ENCODE measurements around the gene CGRRF1.

CGRRF1 gene

DNA sequence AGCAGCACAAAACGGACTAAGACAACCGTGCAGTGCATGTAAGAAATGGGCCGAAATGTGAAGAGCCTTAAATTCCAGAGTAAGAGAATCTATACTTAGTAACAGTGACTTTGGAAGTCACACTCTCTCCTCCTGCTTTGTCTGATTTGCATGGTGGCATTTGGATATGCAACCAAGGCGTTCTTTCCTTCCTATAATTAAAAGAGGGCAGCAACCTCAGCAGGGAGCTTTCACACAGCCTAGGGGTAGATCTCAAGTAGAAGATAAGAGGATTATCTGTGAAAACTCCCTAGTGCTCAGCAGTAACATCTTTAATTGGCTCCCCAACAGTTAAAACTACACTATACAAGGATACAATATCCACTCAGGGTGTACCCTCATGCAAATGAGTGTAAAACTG is 37.4 kb upstream of the CGRRF1 start:
- Histone ChIP-seq H3K4me2 (ENCODE audit: low read depth, low read length, poor library complexity, severe bottlenecking) (no peak overlapping the region), H3K9ac (ENCODE audit: low read length) (no peak overlapping the region), H3K27ac (ENCODE audit: low read depth, low read length) (no peak overlapping the region), H3K36me3 (ENCODE audit: low read length) (peaks cover 24% of the 10 kb centered on the region), H2AFZ (ENCODE audit: low read depth, low read length, severe bottlenecking) (no peak overlapping the region), H3K27me3 (ENCODE audit: low read length) (no peaks in the 10 kb centered on the region), H3F3A (ENCODE audit: insufficient read depth) (no peaks in the 10 kb centered on the region), H4K20me1 (ENCODE audit: low read depth, low read length) (no peaks in the 10 kb centered on the region), H3K4me3 (ENCODE audit: insufficient read depth, low read length, poor library complexity, severe bottlenecking) (no peak overlapping the region), H3K9me2 (replicated peaks; ENCODE audit: insufficient read depth, low read length) (no peaks in the 10 kb centered on the region), H3K79me2 (ENCODE audit: insufficient read depth, low read length) (no peaks in the 10 kb centered on the region), H3K9me3 (ENCODE audit: insufficient read depth, low read length) (no peaks in the 10 kb centered on the region)
- TF ChIP-seq, protein P1, sequence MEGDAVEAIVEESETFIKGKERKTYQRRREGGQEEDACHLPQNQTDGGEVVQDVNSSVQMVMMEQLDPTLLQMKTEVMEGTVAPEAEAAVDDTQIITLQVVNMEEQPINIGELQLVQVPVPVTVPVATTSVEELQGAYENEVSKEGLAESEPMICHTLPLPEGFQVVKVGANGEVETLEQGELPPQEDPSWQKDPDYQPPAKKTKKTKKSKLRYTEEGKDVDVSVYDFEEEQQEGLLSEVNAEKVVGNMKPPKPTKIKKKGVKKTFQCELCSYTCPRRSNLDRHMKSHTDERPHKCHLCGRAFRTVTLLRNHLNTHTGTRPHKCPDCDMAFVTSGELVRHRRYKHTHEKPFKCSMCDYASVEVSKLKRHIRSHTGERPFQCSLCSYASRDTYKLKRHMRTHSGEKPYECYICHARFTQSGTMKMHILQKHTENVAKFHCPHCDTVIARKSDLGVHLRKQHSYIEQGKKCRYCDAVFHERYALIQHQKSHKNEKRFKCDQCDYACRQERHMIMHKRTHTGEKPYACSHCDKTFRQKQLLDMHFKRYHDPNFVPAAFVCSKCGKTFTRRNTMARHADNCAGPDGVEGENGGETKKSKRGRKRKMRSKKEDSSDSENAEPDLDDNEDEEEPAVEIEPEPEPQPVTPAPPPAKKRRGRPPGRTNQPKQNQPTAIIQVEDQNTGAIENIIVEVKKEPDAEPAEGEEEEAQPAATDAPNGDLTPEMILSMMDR (IDR thresholded peaks at IDR 0.05; ENCODE audit: insufficient read depth, low read length, poor library complexity, severe bottlenecking), result no peak
- no peak for TF ChIP-seq EZH2phosphoT487 (conservative IDR thresholded peaks at IDR 0.05; ENCODE audit: low read length)

DNA sequence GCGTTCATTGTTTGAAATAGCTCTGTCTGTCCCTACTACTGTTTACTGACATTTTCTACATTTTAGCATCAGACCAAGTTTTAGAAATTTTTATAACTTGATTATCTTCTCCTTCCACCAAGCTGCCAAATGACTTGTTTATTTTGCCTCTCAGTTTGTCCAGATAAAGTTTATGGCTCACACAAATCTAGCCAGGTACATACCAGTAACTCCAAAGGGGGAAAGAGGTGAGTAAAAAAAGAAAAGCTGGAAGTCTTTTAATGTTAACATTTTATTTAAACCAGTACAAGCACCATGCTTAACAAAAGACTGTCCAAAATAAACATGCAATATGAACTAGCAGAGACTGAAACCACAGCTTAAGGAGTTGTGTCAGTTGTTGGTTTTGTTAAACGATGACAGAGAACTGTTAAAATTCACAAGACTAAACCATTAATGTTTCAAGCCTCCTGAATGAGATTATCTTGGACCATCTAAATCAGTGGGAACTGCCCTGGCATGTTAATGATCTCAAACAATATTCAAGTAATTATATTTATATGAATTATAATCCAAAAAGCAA is 35.4 kb upstream of the CGRRF1 start:
- no peaks in the 10 kb centered on the region for H3K9me2 ChIP-seq (replicated peaks; ENCODE audit: insufficient read depth, low read length)
- H3K27me3 ChIP-seq (ENCODE audit: low read length), result no peaks in the 10 kb centered on the region
- no peaks in the 10 kb centered on the region for H4K20me1 ChIP-seq (ENCODE audit: low read depth, low read length)
- no peak overlapping the region for H2AFZ ChIP-seq (ENCODE audit: low read depth, low read length, severe bottlenecking)
- peaks cover 34% of the 10 kb centered on the region for H3K36me3 ChIP-seq (ENCODE audit: low read length)
- H3K27ac ChIP-seq (ENCODE audit: low read depth, low read length), result no peak overlapping the region
- TF ChIP-seq EZH2phosphoT487 (conservative IDR thresholded peaks at IDR 0.05; ENCODE audit: low read length), result no peak
- TF ChIP-seq, protein P1 (IDR thresholded peaks at IDR 0.05; ENCODE audit: insufficient read depth, low read length, poor library complexity, severe bottlenecking), result no peak
- H3K4me3 ChIP-seq (ENCODE audit: insufficient read depth, low read length, poor library complexity, severe bottlenecking), result no peak overlapping the region
- no peak overlapping the region for H3K4me2 ChIP-seq (ENCODE audit: low read depth, low read length, poor library complexity, severe bottlenecking)
- no peaks in the 10 kb centered on the region for H3K9me3 ChIP-seq (ENCODE audit: insufficient read depth, low read length)
- no peaks in the 10 kb centered on the region for H3F3A ChIP-seq (ENCODE audit: insufficient read depth)
- no peaks in the 10 kb centered on the region for H3K79me2 ChIP-seq (ENCODE audit: insufficient read depth, low read length)
- no peak overlapping the region for H3K9ac ChIP-seq (ENCODE audit: low read length)

DNA sequence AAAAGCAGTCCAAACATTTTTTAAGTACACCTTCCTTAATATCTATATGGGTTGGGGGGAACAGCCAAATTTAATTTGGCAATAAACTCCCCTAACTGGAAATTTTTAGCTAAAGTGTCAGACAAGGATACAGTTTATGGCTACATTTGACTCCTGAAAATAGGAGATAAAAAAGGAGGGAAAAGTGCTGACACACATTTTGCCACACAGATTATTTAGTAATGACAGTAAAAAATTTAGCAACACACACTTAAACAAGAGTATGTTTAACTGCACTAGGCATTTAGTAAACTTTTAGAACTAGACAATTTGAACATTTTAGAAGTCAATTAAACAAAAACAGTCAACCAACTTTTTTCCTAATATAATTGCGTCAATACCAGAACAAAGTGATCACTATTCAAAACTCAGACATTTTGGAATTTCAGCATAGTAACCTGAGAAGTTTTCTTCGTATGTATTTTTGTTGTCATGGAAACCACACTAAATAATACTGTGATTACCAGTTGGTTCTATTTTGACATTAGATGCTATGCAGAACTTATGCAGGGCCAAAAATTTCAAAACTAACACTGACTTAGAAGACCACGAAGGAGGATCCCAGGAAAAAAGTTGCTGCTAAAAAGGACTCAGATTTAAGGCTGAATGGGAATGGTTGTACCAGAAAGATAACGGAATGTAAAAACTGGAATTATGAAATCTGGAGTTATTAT is 34.4 kb upstream of the CGRRF1 start:
- H3K9me2 ChIP-seq (replicated peaks; ENCODE audit: insufficient read depth, low read length), result no peaks in the 10 kb centered on the region
- no peaks in the 10 kb centered on the region for H3K79me2 ChIP-seq (ENCODE audit: insufficient read depth, low read length)
- H3K4me2 ChIP-seq (ENCODE audit: low read depth, low read length, poor library complexity, severe bottlenecking), result no peak overlapping the region
- peaks cover 41% of the 10 kb centered on the region for H3K36me3 ChIP-seq (ENCODE audit: low read length)
- no peaks in the 10 kb centered on the region for H3K9me3 ChIP-seq (ENCODE audit: insufficient read depth, low read length)
- no peaks in the 10 kb centered on the region for H4K20me1 ChIP-seq (ENCODE audit: low read depth, low read length)
- no peak for TF ChIP-seq EZH2phosphoT487 (conservative IDR thresholded peaks at IDR 0.05; ENCODE audit: low read length)
- TF ChIP-seq, protein P1 (IDR thresholded peaks at IDR 0.05; ENCODE audit: insufficient read depth, low read length, poor library complexity, severe bottlenecking), result no peak
- H3K9ac ChIP-seq (ENCODE audit: low read length), result no peak overlapping the region
- no peak overlapping the region for H3K27ac ChIP-seq (ENCODE audit: low read depth, low read length)
- H3K4me3 ChIP-seq (ENCODE audit: insufficient read depth, low read length, poor library complexity, severe bottlenecking), result no peak overlapping the region
- H2AFZ ChIP-seq (ENCODE audit: low read depth, low read length, severe bottlenecking), result no peak overlapping the region
- H3K27me3 ChIP-seq (ENCODE audit: low read length), result no peaks in the 10 kb centered on the region
- peaks cover 5% of the 10 kb centered on the region for H3F3A ChIP-seq (ENCODE audit: insufficient read depth)
